ENCODE results near the gene DAGLB.

DNA sequence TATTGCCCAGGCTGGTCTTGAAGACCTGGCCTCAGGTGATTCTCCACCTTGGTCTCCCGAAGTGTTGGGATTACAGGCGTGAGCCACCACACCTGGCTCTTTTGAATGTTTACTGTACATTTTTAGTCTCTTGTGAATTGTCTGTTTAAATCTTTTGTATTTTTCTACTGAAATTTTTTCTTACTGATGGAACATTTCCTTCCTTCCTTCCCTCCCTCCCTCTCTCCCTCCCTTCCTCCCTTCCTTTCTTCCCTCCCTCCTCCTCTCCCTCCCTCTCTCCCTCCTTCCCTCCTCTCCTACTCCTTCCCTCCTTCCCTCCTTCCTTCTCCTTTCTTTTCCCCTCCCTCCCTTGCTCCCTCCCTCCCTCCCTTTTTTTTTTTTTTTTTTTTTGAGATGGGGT lies 58.0 kb downstream of the DAGLB start:
- TF ChIP-seq, protein P1, sequence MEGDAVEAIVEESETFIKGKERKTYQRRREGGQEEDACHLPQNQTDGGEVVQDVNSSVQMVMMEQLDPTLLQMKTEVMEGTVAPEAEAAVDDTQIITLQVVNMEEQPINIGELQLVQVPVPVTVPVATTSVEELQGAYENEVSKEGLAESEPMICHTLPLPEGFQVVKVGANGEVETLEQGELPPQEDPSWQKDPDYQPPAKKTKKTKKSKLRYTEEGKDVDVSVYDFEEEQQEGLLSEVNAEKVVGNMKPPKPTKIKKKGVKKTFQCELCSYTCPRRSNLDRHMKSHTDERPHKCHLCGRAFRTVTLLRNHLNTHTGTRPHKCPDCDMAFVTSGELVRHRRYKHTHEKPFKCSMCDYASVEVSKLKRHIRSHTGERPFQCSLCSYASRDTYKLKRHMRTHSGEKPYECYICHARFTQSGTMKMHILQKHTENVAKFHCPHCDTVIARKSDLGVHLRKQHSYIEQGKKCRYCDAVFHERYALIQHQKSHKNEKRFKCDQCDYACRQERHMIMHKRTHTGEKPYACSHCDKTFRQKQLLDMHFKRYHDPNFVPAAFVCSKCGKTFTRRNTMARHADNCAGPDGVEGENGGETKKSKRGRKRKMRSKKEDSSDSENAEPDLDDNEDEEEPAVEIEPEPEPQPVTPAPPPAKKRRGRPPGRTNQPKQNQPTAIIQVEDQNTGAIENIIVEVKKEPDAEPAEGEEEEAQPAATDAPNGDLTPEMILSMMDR (IDR thresholded peaks at IDR 0.05; ENCODE audit: low read length), result no peak
- no peak for TF ChIP-seq EZH2 (optimal IDR thresholded peaks at IDR 0.05; ENCODE audit: low read depth, low read length)
- TF ChIP-seq EZH2phosphoT487 (IDR thresholded peaks at IDR 0.05; ENCODE audit: low read length), result no peak
